Mesenchymal stem cell (in vitro differentiated cells and primary cell): ENCODE data around the gene NEK4.

ENCODE experiments used
- DNase-seq: peaks from one replicate; pipeline ENCODE4 v3.0.0-alpha.2; 2013
- H2AFZ ChIP-seq: one replicate; pipeline ENCODE4 v1.6.1; 2013; ENCODE audit warnings: low read depth, mild to moderate bottlenecking, control low read depth, inconsistent platforms, low read length, moderate library complexity
- H2AK5ac ChIP-seq: 2 replicates; pipeline ENCODE4 v1.6.1; 2013; ENCODE audit warnings: low read length, moderate library complexity, mild to moderate bottlenecking, inconsistent platforms; ENCODE audit not compliant: severe bottlenecking
- H2BK120ac ChIP-seq: one replicate; pipeline ENCODE4 v1.6.1; 2013; ENCODE audit warnings: low read depth, mild to moderate bottlenecking, inconsistent platforms, low read length, moderate library complexity
- H2BK12ac ChIP-seq, 2 experiments: one replicate each; pipeline ENCODE4 v1.6.1; 2013; ENCODE audit warnings: inconsistent platforms in 2 of 2, low read length in 2 of 2, mild to moderate bottlenecking in 2 of 2, moderate library complexity in 2 of 2, control low read depth in 1 of 2
- H2BK15ac ChIP-seq: one replicate; pipeline ENCODE4 v1.6.1; 2013; ENCODE audit warnings: mild to moderate bottlenecking, low read depth, inconsistent platforms; ENCODE audit not compliant: poor library complexity, severe bottlenecking
- H2BK5ac ChIP-seq: 2 replicates; pipeline ENCODE4 v1.6.1; 2013; ENCODE audit warnings: low read depth, mild to moderate bottlenecking, low read length, control low read depth, inconsistent platforms; ENCODE audit not compliant: poor library complexity, severe bottlenecking
- H3K14ac ChIP-seq, 2 experiments: one replicate each; pipeline ENCODE4 v1.6.1; 2013; ENCODE audit warnings: inconsistent platforms in 2 of 2, low read length in 2 of 2, control low read depth in 1 of 2, mild to moderate bottlenecking in 1 of 2, moderate library complexity in 1 of 2
- H3K18ac ChIP-seq, 2 experiments: one replicate each; pipeline ENCODE4 v1.6.1; 2013; ENCODE audit warnings: inconsistent platforms in 2 of 2, low read length in 2 of 2, control low read depth in 1 of 2, low read depth in 1 of 2, mild to moderate bottlenecking in 1 of 2
- H3K23ac ChIP-seq, 2 experiments: one replicate each; pipeline ENCODE4 v1.6.1; 2013; ENCODE audit warnings: inconsistent platforms in 2 of 2, low read length in 2 of 2, mild to moderate bottlenecking in 2 of 2, moderate library complexity in 2 of 2, control low read depth in 1 of 2
- H3K27ac ChIP-seq: 2 replicates; pipeline ENCODE4 v1.5.1; 2013; ENCODE audit warnings: mild to moderate bottlenecking, moderate library complexity, low read length, control low read depth, inconsistent platforms; ENCODE audit not compliant: poor library complexity, severe bottlenecking
- H3K27me3 ChIP-seq, 2 experiments: 2 replicates each; pipeline versions ENCODE4 v1.6.1 to v1.7.0; 2013; ENCODE audit warnings: low read length in 2 of 2, mild to moderate bottlenecking in 2 of 2, moderate library complexity in 2 of 2, control low read depth in 1 of 2, inconsistent platforms in 1 of 2; ENCODE audit not compliant: control insufficient read depth in 1 of 2, insufficient read depth in 1 of 2
- H3K36me3 ChIP-seq, 2 experiments: 2 replicates each; pipeline versions ENCODE4 v1.6.1 to v1.7.0; 2013; ENCODE audit warnings: low read length in 2 of 2, control low read depth in 1 of 2, inconsistent platforms in 1 of 2, low read depth in 1 of 2, mild to moderate bottlenecking in 1 of 2; ENCODE audit not compliant: insufficient read depth in 2 of 2, control insufficient read depth in 1 of 2
- H3K4ac ChIP-seq, 2 experiments: one replicate each; pipeline ENCODE4 v1.6.1; 2013; ENCODE audit warnings: inconsistent platforms in 2 of 2, low read length in 2 of 2, mild to moderate bottlenecking in 2 of 2, moderate library complexity in 2 of 2, control low read depth in 1 of 2, low read depth in 1 of 2
- H3K4me1 ChIP-seq: 2 replicates; pipeline ENCODE4 v1.6.1; 2013; ENCODE audit warnings: low read depth, low read length, control low read depth; ENCODE audit not compliant: control insufficient read depth, insufficient read depth
- H3K4me2 ChIP-seq: 2 replicates; pipeline ENCODE4 v1.6.1; 2013; ENCODE audit warnings: low read length, mild to moderate bottlenecking, inconsistent platforms; ENCODE audit not compliant: poor library complexity, severe bottlenecking
- H3K4me3 ChIP-seq, 2 experiments: 2 replicates each; pipeline versions ENCODE4 v1.5.1 to v1.7.0; 2013; ENCODE audit warnings: low read length in 2 of 2, mild to moderate bottlenecking in 2 of 2, control low read depth in 1 of 2, low read depth in 1 of 2; ENCODE audit not compliant: insufficient read depth in 1 of 2
- H3K79me1 ChIP-seq: replicated peaks from 2 replicates; pipeline ENCODE4 v1.6.1; 2013; ENCODE audit warnings: mild to moderate bottlenecking, control low read depth, low read length, inconsistent platforms; ENCODE audit not compliant: poor library complexity, severe bottlenecking
- H3K9ac ChIP-seq: 2 replicates; pipeline ENCODE4 v1.7.0; 2013; ENCODE audit warnings: mild to moderate bottlenecking, low read length, moderate library complexity
- H3K9me3 ChIP-seq: 2 replicates; pipeline ENCODE4 v1.7.0; 2013; ENCODE audit warnings: mild to moderate bottlenecking, low read length; ENCODE audit not compliant: control insufficient read depth
- H4K8ac ChIP-seq: one replicate; pipeline ENCODE4 v1.6.1; 2013; ENCODE audit warnings: inconsistent platforms, mild to moderate bottlenecking, low read length, moderate library complexity
- H4K91ac ChIP-seq: one replicate; pipeline ENCODE4 v1.6.1; 2013; ENCODE audit warnings: mild to moderate bottlenecking, low read length, inconsistent platforms
- WGBS: methylation state at CpG from one replicate; pipeline ENCODE4 v1.1.7; 2013; ENCODE audit warnings: mixed read lengths; 5-methylcytosine and 5-hydroxymethylcytosine counted together

The NEK4 gene

GRCh38 chr3:52771334-52771681, 568 bp upstream of the NEK4 start:
- Histone ChIP-seq H3K9me3 (no peaks in the 10 kb centered on the region), H3K27me3 (peaks cover 0 to 9% of the 10 kb centered on the region in 2 experiments), H2BK5ac (no peak overlapping the region), H3K4me1 (peaks cover 8% of the 10 kb centered on the region), H2AK5ac (no peak overlapping the region), H3K27ac (no peak overlapping the region), H4K8ac (peak overlapping the region; percentile 75), H2BK120ac (no peak overlapping the region), H2BK12ac (no peak overlapping the region), H2AFZ (no peak overlapping the region), H3K18ac (no peak overlapping the region), H3K4me3 (peak overlapping the region in 1 of 2 experiments; percentile 92), H4K91ac (no peak overlapping the region), H3K79me1 (peaks cover 7% of the 10 kb centered on the region), H3K14ac (no peak overlapping the region), H3K4ac (no peak overlapping the region), H3K4me2 (peak overlapping the region; percentile 86), H2BK15ac (no peak overlapping the region), H3K23ac (no peak overlapping the region), H3K36me3 (peaks cover 6 to 13% of the 10 kb centered on the region in 2 experiments), H3K9ac (peak overlapping the region; percentile 93)
- DNase-seq, result no peak
- WGBS, result 62% methylated on average over 5 of the region's 5 CpGs

- Histone ChIP-seq H4K91ac (no peak overlapping the region), H3K4me1 (peaks cover 8% of the 10 kb centered on the region), H2BK120ac (no peak overlapping the region), H2BK5ac (no peak overlapping the region), H3K18ac (no peak overlapping the region), H3K14ac (no peak overlapping the region), H2AK5ac (no peak overlapping the region), H3K9me3 (no peaks in the 10 kb centered on the region), H3K27me3 (no peaks in the 10 kb centered on the region), H4K8ac (no peak overlapping the region), H3K27ac (no peak overlapping the region), H3K36me3 (peaks cover 9 to 27% of the 10 kb centered on the region in 2 experiments), H2BK15ac (no peak overlapping the region), H2BK12ac (no peak overlapping the region), H3K4ac (no peak overlapping the region), H3K4me3 (peak overlapping the region; percentile 92), H3K23ac (no peak overlapping the region), H3K9ac (peak overlapping the region; percentile 93), H3K79me1 (peaks cover 8% of the 10 kb centered on the region), H2AFZ (no peak overlapping the region), H3K4me2 (peak overlapping the region; percentile 86)
- 33% methylated on average over 12 of the region's 13 CpGs for WGBS
- peak; percentile 14 for DNase-seq
These were observed 819 bp downstream of the NEK4 start for GRCh38 chr3:52769786-52770455.

- Histone ChIP-seq H3K36me3 (peaks cover 18 to 76% of the 10 kb centered on the region in 2 experiments), H2AK5ac (no peak overlapping the region), H3K4ac (no peak overlapping the region), H3K4me1 (no peaks in the 10 kb centered on the region), H2BK120ac (no peak overlapping the region), H3K9me3 (no peaks in the 10 kb centered on the region), H3K23ac (no peak overlapping the region), H3K27ac (no peak overlapping the region), H3K4me3 (no peak overlapping the region), H4K8ac (no peak overlapping the region), H3K79me1 (peaks cover 5% of the 10 kb centered on the region), H3K9ac (no peak overlapping the region), H2BK15ac (no peak overlapping the region), H2BK5ac (no peak overlapping the region), H3K18ac (no peak overlapping the region), H3K4me2 (no peak overlapping the region), H2BK12ac (no peak overlapping the region), H3K27me3 (no peaks in the 10 kb centered on the region), H3K14ac (no peak overlapping the region), H4K91ac (no peak overlapping the region), H2AFZ (no peak overlapping the region)
- no peak for DNase-seq
- WGBS, result 100% methylated on average over 2 of the region's 2 CpGs
These were observed 7.3 kb downstream of the NEK4 start for GRCh38 chr3:52763466-52763865.

GRCh38 chr3:52756141-52756540, 14.6 kb downstream of the NEK4 start:
- Histone ChIP-seq H2AK5ac (no peak overlapping the region), H2AFZ (no peak overlapping the region), H3K36me3 (peaks cover 11 to 58% of the 10 kb centered on the region in 2 experiments), H3K14ac (no peak overlapping the region), H3K27ac (no peak overlapping the region), H3K4me3 (no peak overlapping the region), H3K27me3 (no peaks in the 10 kb centered on the region), H3K9ac (no peak overlapping the region), H3K18ac (no peak overlapping the region), H4K91ac (no peak overlapping the region), H2BK5ac (no peak overlapping the region), H2BK120ac (no peak overlapping the region), H3K4me2 (no peak overlapping the region), H3K9me3 (no peaks in the 10 kb centered on the region), H2BK12ac (no peak overlapping the region), H2BK15ac (no peak overlapping the region), H3K4ac (no peak overlapping the region), H3K4me1 (peaks cover 3% of the 10 kb centered on the region), H3K79me1 (peaks cover 9% of the 10 kb centered on the region), H3K23ac (no peak overlapping the region), H4K8ac (no peak overlapping the region)
- no peak for DNase-seq
- WGBS, result 100% methylated on average over 1 of the region's 1 CpG
